ENCODE measurements around the gene ERRFI1.

DNA sequence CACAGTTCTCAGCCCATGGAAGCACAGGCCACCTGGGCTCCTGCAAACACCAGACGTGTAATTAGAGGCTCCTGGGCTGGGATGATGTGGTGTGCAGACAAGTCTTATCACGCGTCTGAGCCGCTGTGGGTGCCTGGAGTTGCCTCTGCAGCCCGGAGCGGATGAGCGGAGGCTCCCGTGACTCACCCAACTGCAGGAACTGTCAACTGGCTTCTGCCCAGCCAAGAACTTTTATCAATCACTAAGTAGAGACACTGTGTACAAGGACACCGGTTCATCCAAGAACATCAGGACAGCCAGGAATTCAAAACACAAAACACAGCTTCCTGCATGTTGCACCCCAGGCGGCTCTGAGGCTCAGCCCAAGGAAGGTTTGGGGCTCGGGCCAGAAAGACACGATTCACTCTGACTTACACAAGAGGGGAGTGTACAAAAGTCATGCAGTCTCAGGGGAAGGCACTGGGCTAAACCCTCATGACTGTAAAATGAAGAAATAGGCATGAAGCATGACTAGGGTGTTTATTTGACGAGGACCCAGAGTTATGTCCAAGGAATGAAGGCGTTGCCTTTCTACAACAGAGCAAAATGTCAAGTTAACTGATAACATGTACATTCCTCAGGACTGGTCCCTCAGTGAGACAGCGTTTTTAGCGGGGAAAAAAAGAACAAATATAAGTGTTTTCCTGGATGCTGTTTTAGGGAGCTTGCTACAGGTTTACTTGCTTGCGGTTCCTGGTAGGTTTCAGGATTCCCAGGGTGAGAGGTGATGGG, 21.1 kb downstream of the ERRFI1 start:
- TF ChIP-seq, protein P1, sequence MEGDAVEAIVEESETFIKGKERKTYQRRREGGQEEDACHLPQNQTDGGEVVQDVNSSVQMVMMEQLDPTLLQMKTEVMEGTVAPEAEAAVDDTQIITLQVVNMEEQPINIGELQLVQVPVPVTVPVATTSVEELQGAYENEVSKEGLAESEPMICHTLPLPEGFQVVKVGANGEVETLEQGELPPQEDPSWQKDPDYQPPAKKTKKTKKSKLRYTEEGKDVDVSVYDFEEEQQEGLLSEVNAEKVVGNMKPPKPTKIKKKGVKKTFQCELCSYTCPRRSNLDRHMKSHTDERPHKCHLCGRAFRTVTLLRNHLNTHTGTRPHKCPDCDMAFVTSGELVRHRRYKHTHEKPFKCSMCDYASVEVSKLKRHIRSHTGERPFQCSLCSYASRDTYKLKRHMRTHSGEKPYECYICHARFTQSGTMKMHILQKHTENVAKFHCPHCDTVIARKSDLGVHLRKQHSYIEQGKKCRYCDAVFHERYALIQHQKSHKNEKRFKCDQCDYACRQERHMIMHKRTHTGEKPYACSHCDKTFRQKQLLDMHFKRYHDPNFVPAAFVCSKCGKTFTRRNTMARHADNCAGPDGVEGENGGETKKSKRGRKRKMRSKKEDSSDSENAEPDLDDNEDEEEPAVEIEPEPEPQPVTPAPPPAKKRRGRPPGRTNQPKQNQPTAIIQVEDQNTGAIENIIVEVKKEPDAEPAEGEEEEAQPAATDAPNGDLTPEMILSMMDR (IDR thresholded peaks at IDR 0.05; ENCODE audit: control extremely low read depth in 1 of 3, insufficient read depth in 1 of 3, low read depth in 1 of 3, low read length in 3 of 3), result no peak
- TF ChIP-seq RFX5 (IDR thresholded peaks at IDR 0.05; ENCODE audit: borderline replicate concordance, low read depth, low read length) (no peak), EP300 (IDR thresholded peaks at IDR 0.05; ENCODE audit: borderline replicate concordance in 1 of 2, low read depth in 2 of 2, low read length in 2 of 2) (no peak), POLR2AphosphoS5 (IDR thresholded peaks at IDR 0.05; ENCODE audit: low read depth, low read length) (no peak), RNF2 (IDR thresholded peaks at IDR 0.05; ENCODE audit: borderline replicate concordance, low read depth, low read length, missing control alignments, poor library complexity, severe bottlenecking) (no peak), JUND (IDR thresholded peaks at IDR 0.05; ENCODE audit: low read length) (no peak)

Data from H1 (cell line).